ENCODE results near the gene SYT3.

GRCh38 chr19:50652722-50653121 lies 13.0 kb upstream of the SYT3 start:
- TF ChIP-seq, protein P1, sequence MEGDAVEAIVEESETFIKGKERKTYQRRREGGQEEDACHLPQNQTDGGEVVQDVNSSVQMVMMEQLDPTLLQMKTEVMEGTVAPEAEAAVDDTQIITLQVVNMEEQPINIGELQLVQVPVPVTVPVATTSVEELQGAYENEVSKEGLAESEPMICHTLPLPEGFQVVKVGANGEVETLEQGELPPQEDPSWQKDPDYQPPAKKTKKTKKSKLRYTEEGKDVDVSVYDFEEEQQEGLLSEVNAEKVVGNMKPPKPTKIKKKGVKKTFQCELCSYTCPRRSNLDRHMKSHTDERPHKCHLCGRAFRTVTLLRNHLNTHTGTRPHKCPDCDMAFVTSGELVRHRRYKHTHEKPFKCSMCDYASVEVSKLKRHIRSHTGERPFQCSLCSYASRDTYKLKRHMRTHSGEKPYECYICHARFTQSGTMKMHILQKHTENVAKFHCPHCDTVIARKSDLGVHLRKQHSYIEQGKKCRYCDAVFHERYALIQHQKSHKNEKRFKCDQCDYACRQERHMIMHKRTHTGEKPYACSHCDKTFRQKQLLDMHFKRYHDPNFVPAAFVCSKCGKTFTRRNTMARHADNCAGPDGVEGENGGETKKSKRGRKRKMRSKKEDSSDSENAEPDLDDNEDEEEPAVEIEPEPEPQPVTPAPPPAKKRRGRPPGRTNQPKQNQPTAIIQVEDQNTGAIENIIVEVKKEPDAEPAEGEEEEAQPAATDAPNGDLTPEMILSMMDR (IDR thresholded peaks at IDR 0.05), result no peak
- TF ChIP-seq POLR2A (IDR thresholded peaks at IDR 0.05), result no peak

Measured in Peyer's patch (tissue), 4 donors.